ENCODE results near the gene LGMN.

DNA sequence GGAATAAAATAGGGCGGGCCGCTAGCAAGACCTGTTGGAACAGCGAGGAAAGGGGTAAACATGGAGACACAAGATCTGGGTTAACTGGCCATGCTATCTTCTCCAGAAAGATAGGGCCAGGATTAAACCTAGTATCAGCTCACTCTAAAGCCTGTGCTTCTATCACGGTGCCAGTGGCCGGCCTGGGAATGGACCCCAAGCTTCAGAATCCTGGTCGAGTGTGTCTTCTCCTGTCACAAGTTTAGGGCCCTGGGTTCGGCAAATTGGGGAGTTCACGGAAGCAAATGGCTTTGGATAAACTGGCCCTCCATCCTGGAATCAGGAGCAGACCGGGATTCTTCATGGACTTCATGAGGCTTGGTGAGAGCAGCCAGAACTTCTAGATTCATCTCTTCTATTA is 82.2 kb downstream of the LGMN start:
- TF ChIP-seq, protein P1, sequence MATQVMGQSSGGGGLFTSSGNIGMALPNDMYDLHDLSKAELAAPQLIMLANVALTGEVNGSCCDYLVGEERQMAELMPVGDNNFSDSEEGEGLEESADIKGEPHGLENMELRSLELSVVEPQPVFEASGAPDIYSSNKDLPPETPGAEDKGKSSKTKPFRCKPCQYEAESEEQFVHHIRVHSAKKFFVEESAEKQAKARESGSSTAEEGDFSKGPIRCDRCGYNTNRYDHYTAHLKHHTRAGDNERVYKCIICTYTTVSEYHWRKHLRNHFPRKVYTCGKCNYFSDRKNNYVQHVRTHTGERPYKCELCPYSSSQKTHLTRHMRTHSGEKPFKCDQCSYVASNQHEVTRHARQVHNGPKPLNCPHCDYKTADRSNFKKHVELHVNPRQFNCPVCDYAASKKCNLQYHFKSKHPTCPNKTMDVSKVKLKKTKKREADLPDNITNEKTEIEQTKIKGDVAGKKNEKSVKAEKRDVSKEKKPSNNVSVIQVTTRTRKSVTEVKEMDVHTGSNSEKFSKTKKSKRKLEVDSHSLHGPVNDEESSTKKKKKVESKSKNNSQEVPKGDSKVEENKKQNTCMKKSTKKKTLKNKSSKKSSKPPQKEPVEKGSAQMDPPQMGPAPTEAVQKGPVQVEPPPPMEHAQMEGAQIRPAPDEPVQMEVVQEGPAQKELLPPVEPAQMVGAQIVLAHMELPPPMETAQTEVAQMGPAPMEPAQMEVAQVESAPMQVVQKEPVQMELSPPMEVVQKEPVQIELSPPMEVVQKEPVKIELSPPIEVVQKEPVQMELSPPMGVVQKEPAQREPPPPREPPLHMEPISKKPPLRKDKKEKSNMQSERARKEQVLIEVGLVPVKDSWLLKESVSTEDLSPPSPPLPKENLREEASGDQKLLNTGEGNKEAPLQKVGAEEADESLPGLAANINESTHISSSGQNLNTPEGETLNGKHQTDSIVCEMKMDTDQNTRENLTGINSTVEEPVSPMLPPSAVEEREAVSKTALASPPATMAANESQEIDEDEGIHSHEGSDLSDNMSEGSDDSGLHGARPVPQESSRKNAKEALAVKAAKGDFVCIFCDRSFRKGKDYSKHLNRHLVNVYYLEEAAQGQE (IDR thresholded peaks at IDR 0.05; ENCODE audit: insufficient read depth in 1 of 2, low read depth in 2 of 2, low read length in 2 of 2), result no peak
- TF ChIP-seq POLR2AphosphoS5 (IDR thresholded peaks at IDR 0.05; ENCODE audit: low read depth, low read length) (no peak), SIN3A (IDR thresholded peaks at IDR 0.05; ENCODE audit: borderline replicate concordance, insufficient read depth, low read length) (no peak), TAF1 (IDR thresholded peaks at IDR 0.05; ENCODE audit: borderline replicate concordance, insufficient read depth, low read length) (no peak), FOXP2 (optimal IDR thresholded peaks at IDR 0.05; ENCODE audit: borderline replicate concordance, extremely low read depth, extremely low read length, insufficient read depth) (no peak)

Measured in PFSK-1 (cell line).